Stomach (tissue), 4 donors: Measurements from ENCODE around the gene MRPL34.

ENCODE experiments used
- CTCF ChIP-seq, 7 experiments: fragments of 450-650 bp in 4 of 7; fragments of 200-600 bp in 3 of 7; sonication (generic) in 3 of 7; IDR thresholded peaks; one replicate each; pipeline ENCODE4 v1.5.1; 2016 to 2019; ENCODE audit warnings: antibody characterized with exemption in 7 of 7, control low read depth in 2 of 7, mild to moderate bottlenecking in 1 of 7
- POLR2AphosphoS5 ChIP-seq, 3 donors: sonication (generic); formaldehyde crosslinking; IDR thresholded peaks; one replicate each; pipeline ENCODE4 v1.6.1; 2016; ENCODE audit warnings: antibody characterized with exemption in 3 of 3

- TF ChIP-seq CTCF (IDR thresholded peaks at IDR 0.05) (no peak), POLR2AphosphoS5 (IDR thresholded peaks at IDR 0.05) (no peak)
Measured at GRCh38 chr19:17279436-17279835, 26.2 kb upstream of the MRPL34 start.
